WTC11 (cell line): Measurements from ENCODE around the gene LGALS8.

ENCODE experiments used
- ATF1 ChIP-seq: sonication (generic); formaldehyde crosslinking; IDR thresholded peaks from 2 replicates; pipeline ENCODE4 v1.8.1; 2023; ENCODE audit warnings: mild to moderate bottlenecking, moderate library complexity, missing genetic modification reagents
- ESRRA ChIP-seq: sonication (generic); formaldehyde crosslinking; IDR thresholded peaks from 2 replicates; pipeline ENCODE4 v1.8.1; 2022; ENCODE audit warnings: mild to moderate bottlenecking, missing genetic modification reagents, borderline replicate concordance
- FOXK1 ChIP-seq: sonication (generic); formaldehyde crosslinking; IDR thresholded peaks from 2 replicates; pipeline ENCODE4 v1.8.0; 2022; ENCODE audit warnings: mild to moderate bottlenecking, moderate library complexity, missing genetic modification reagents
- FOXP4 ChIP-seq: sonication (generic); formaldehyde crosslinking; IDR thresholded peaks from 2 replicates; pipeline ENCODE4 v1.8.0; 2022; ENCODE audit warnings: mild to moderate bottlenecking, missing genetic modification reagents
- JUN ChIP-seq: sonication (generic); formaldehyde crosslinking; IDR thresholded peaks from 2 replicates; pipeline ENCODE4 v1.8.0; 2023; ENCODE audit warnings: mild to moderate bottlenecking, missing genetic modification reagents
- MXD4 ChIP-seq: fragments of 250-450 bp; sonication (Bioruptor Pico); IDR thresholded peaks from 2 replicates; pipeline ENCODE4 v1.8.0; 2021; ENCODE audit warnings: mild to moderate bottlenecking, moderate library complexity, borderline replicate concordance
- NFYB ChIP-seq: sonication (generic); formaldehyde crosslinking; conservative IDR thresholded peaks from 2 replicates; pipeline ENCODE4 v1.8.0; 2022; ENCODE audit warnings: low read depth, missing genetic modification reagents
- TP53 ChIP-seq: sonication (generic); formaldehyde crosslinking; IDR thresholded peaks from 2 replicates; pipeline ENCODE4 v1.8.1; 2023; ENCODE audit warnings: mild to moderate bottlenecking, missing genetic modification reagents
- TF ChIP-seq, protein P1 (sequence below): fragments of 200-600 bp; IDR thresholded peaks from 2 replicates; pipeline ENCODE4 v1.8.0; 2022; ENCODE audit warnings: antibody characterized with exemption
- TF ChIP-seq, protein P2 (sequence below): sonication (generic); formaldehyde crosslinking; IDR thresholded peaks from 2 replicates; pipeline ENCODE4 v1.8.1; 2022; ENCODE audit warnings: low read depth, missing genetic modification reagents, borderline replicate concordance
- TF ChIP-seq, protein P3 (sequence below): sonication (generic); formaldehyde crosslinking; IDR thresholded peaks from 2 replicates; pipeline ENCODE4 v1.8.1; 2022; ENCODE audit warnings: low read depth, mild to moderate bottlenecking, moderate library complexity, missing genetic modification reagents, borderline replicate concordance
- TF ChIP-seq, protein P4 (sequence below): fragments of 250-450 bp; sonication (Bioruptor Pico); conservative IDR thresholded peaks from 2 replicates; pipeline ENCODE4 v1.9.0; 2021; ENCODE audit warnings: mild to moderate bottlenecking

GRCh38 chr1:236576004-236576403, 52.2 kb downstream of the LGALS8 start:
- TF ChIP-seq NFYB (no peak), ESRRA (CRISPR knock-in tag) (no peak), FOXP4 (CRISPR knock-in tag) (no peak), ATF1 (CRISPR knock-in tag) (no peak), FOXK1 (CRISPR knock-in tag) (no peak), TP53 (CRISPR knock-in tag) (no peak), MXD4 (CRISPR knock-in tag) (no peak), JUN (CRISPR knock-in tag) (no peak)
- TF ChIP-seq, protein P1, sequence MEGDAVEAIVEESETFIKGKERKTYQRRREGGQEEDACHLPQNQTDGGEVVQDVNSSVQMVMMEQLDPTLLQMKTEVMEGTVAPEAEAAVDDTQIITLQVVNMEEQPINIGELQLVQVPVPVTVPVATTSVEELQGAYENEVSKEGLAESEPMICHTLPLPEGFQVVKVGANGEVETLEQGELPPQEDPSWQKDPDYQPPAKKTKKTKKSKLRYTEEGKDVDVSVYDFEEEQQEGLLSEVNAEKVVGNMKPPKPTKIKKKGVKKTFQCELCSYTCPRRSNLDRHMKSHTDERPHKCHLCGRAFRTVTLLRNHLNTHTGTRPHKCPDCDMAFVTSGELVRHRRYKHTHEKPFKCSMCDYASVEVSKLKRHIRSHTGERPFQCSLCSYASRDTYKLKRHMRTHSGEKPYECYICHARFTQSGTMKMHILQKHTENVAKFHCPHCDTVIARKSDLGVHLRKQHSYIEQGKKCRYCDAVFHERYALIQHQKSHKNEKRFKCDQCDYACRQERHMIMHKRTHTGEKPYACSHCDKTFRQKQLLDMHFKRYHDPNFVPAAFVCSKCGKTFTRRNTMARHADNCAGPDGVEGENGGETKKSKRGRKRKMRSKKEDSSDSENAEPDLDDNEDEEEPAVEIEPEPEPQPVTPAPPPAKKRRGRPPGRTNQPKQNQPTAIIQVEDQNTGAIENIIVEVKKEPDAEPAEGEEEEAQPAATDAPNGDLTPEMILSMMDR, result no peak
- TF ChIP-seq, protein P2, sequence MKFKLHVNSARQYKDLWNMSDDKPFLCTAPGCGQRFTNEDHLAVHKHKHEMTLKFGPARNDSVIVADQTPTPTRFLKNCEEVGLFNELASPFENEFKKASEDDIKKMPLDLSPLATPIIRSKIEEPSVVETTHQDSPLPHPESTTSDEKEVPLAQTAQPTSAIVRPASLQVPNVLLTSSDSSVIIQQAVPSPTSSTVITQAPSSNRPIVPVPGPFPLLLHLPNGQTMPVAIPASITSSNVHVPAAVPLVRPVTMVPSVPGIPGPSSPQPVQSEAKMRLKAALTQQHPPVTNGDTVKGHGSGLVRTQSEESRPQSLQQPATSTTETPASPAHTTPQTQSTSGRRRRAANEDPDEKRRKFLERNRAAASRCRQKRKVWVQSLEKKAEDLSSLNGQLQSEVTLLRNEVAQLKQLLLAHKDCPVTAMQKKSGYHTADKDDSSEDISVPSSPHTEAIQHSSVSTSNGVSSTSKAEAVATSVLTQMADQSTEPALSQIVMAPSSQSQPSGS (CRISPR knock-in tag), result no peak
- TF ChIP-seq, protein P3, sequence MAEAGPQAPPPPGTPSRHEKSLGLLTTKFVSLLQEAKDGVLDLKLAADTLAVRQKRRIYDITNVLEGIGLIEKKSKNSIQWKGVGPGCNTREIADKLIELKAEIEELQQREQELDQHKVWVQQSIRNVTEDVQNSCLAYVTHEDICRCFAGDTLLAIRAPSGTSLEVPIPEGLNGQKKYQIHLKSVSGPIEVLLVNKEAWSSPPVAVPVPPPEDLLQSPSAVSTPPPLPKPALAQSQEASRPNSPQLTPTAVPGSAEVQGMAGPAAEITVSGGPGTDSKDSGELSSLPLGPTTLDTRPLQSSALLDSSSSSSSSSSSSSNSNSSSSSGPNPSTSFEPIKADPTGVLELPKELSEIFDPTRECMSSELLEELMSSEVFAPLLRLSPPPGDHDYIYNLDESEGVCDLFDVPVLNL (CRISPR knock-in tag), result no peak
- TF ChIP-seq, protein P4, sequence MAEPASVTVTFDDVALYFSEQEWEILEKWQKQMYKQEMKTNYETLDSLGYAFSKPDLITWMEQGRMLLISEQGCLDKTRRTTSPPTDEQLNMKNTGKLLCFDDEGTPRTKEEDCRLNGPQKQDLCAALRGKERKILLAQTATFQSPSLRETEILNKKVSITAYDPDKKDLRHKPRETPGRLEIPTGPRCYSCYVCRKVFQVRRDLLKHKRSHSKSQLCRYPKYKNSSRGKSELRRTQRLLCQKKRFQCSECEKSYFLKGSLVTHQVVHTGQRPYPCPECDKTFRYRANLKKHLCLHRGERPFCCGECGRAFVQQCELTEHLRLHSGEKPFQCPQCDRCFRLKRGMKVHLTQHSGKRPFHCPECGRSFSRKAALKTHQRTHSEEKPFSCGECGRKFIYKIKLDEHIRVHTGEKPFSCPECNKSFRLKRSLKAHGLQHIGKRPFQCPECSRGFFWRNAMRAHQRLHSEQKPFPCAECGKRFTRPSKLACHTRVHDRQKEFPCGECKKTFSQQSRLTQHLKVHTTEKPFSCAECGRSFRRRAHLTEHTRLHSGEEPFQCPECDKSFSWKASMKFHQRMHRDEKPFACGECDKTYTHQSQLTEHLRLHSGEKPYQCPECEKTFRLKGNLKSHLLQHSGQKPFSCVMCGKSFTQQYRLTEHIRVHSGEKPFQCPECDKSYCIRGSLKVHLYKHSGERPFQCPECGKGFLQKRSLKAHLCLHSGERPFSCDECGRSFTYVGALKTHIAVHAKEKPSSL, result no peak
